Frontal cortex (tissue), 1 donor: Measurements from ENCODE around the gene CNTLN. TPM values are rescaled to one million over a fixed set of nuclear protein-coding genes. Genes with fewer than 3 reads are reported as not detected.

Source experiments
- small RNA-seq: library from RNA; depleted of rRNA; stranded (forward); fragments of <200 nt; gene quantifications from one replicate; pipeline ENCODE3, GENCODE V24; 2014
- total RNA-seq: library from RNA; depleted of rRNA; stranded (reverse); fragments of >200 nt; gene quantifications from one replicate; pipeline ENCODE4 v1.2.3, GENCODE V29; 2014

Gene CNTLN
- total RNA-seq, 1 donor from 2014 or later = 20.0 TPM

Small RNA genes within 50 kb of the gene (small RNA-seq; reads per million reads assigned to genes)
- not detected for gene RPS29P33
